Measurements from ENCODE around the gene INO80. TPM values are rescaled to one million over a fixed set of nuclear protein-coding genes. Genes with fewer than 3 reads are reported as not detected.

Gene INO80
- total RNA-seq, 6 donors from 2014 or later, result 22.8 to 92.2 (median 43.9) TPM

GRCh38 chr15:41017066-41017735, 98.9 kb downstream of the INO80 start:
- Histone ChIP-seq H3K27ac (peak overlapping the region; percentile 9 to 81 (median 74)), H3K9me3 (no peaks in the 10 kb centered on the region), H3K27me3 (no peaks in the 10 kb centered on the region), H3K4me3 (no peak overlapping the region), H3K36me3 (peaks cover 0 to 35% (median 6%) of the 10 kb centered on the region in 4 donors), H3K4me1 (peaks cover 51 to 82% (median 57%) of the 10 kb centered on the region in 4 donors)
- DNase-seq (no peak), ATAC-seq (ENCODE audit: low FRiP score in 2 of 2) (no peak)
- WGBS, 2 donors, result 12 to 23% methylated on average over 2 of the region's 2 CpGs
- TF ChIP-seq POLR2AphosphoS5 (IDR thresholded peaks at IDR 0.05) (peak in 1 of 2 donors; percentile 21), EP300 (IDR thresholded peaks at IDR 0.05) (no peak)

DNA sequence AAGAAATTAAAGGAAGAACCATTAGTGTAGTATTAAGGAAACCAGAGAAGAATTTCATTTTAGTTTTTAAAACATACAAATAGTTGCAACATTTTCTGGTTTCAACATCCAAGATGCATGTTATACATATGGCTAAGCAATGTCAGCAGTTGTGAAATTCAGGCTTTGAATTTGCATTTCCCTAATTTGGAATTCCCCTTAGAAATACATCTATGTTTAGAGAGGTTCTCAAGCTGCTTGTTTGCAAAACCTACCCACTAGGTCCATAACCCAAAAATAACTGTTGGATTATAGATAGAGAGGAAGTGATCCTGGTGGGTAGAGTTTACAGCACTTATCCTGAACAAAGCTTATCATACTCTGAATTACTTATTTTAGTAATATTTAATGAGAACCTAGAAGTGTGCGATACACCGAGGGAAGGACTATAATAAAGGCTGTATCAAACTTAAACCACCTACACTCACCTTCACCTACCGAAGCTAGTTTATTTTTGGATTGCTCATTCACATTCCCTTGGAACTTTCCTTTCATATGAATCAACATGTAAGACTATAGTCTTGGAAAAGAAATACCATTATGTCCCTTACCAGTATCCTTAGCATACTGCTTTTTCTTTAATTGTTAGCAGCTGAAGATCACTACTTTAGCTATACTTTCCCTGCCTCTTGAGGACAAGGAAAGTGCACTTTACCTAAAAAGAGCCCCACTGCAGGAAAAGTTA, 102.2 kb downstream of the INO80 start:
- ATAC-seq (ENCODE audit: low FRiP score in 2 of 2), result no peak
- H3K27ac ChIP-seq, result peak overlapping the region in 3 of 4 donors; percentile 28 to 55 (median 49)
- no peak overlapping the region for H3K4me3 ChIP-seq
- 38 to 39% methylated on average over 3 of the region's 3 CpGs for WGBS, 2 donors
- peaks cover 0 to 23% (median 0%) of the 10 kb centered on the region in 4 donors for H3K36me3 ChIP-seq
- peaks cover 49 to 61% (median 59%) of the 10 kb centered on the region in 4 donors for H3K4me1 ChIP-seq
- no peak for DNase-seq
- no peak for TF ChIP-seq EP300 (IDR thresholded peaks at IDR 0.05)
- no peak for TF ChIP-seq CTCF (IDR thresholded peaks at IDR 0.05)
- TF ChIP-seq POLR2A (IDR thresholded peaks at IDR 0.05), result no peak
- TF ChIP-seq POLR2AphosphoS5 (IDR thresholded peaks at IDR 0.05), result no peak
- H3K9me3 ChIP-seq, result no peaks in the 10 kb centered on the region
- H3K27me3 ChIP-seq, result no peaks in the 10 kb centered on the region

GRCh38 chr15:41011055-41011815, 104.8 kb downstream of the INO80 start:
- ATAC-seq (ENCODE audit: low FRiP score in 2 of 2) (no peak), DNase-seq (no peak)
- H3K9me3 ChIP-seq, result no peaks in the 10 kb centered on the region
- WGBS, 2 donors, result 60 to 63% methylated on average over 2 of the region's 2 CpGs
- no peak overlapping the region for H3K4me3 ChIP-seq
- H3K4me1 ChIP-seq, result peaks cover 25 to 37% (median 34%) of the 10 kb centered on the region in 4 donors
- TF ChIP-seq CTCF (IDR thresholded peaks at IDR 0.05) (no peak), POLR2AphosphoS5 (IDR thresholded peaks at IDR 0.05) (no peak), EP300 (IDR thresholded peaks at IDR 0.05) (no peak), POLR2A (IDR thresholded peaks at IDR 0.05) (no peak)
- peaks cover 0 to 31% (median 0%) of the 10 kb centered on the region in 4 donors for H3K36me3 ChIP-seq
- H3K27me3 ChIP-seq, result no peaks in the 10 kb centered on the region
- peak overlapping the region in 1 of 4 donors; percentile 16 for H3K27ac ChIP-seq

GRCh38 chr15:41010345-41010744, 105.7 kb downstream of the INO80 start:
- H3K4me1 ChIP-seq, result peaks cover 23 to 35% (median 31%) of the 10 kb centered on the region in 4 donors
- peaks cover 0 to 25% (median 0%) of the 10 kb centered on the region in 4 donors for H3K36me3 ChIP-seq
- DNase-seq (no peak), ATAC-seq (ENCODE audit: low FRiP score in 2 of 2) (no peak)
- H3K9me3 ChIP-seq, result no peaks in the 10 kb centered on the region
- H3K4me3 ChIP-seq, result no peak overlapping the region
- no peak overlapping the region for H3K27ac ChIP-seq
- no peak for TF ChIP-seq POLR2A (IDR thresholded peaks at IDR 0.05)
- TF ChIP-seq CTCF (IDR thresholded peaks at IDR 0.05), result no peak
- no peak for TF ChIP-seq EP300 (IDR thresholded peaks at IDR 0.05)
- no peak for TF ChIP-seq POLR2AphosphoS5 (IDR thresholded peaks at IDR 0.05)
- H3K27me3 ChIP-seq, result no peaks in the 10 kb centered on the region

GRCh38 chr15:41006479-41006878, 109.6 kb downstream of the INO80 start:
- Histone ChIP-seq H3K9me3 (no peaks in the 10 kb centered on the region), H3K36me3 (peaks cover 5 to 34% (median 10%) of the 10 kb centered on the region in 4 donors), H3K4me1 (peaks cover 6 to 14% (median 14%) of the 10 kb centered on the region in 4 donors), H3K27me3 (no peaks in the 10 kb centered on the region), H3K27ac (no peak overlapping the region), H3K4me3 (no peak overlapping the region)
- TF ChIP-seq EP300 (IDR thresholded peaks at IDR 0.05) (no peak), POLR2A (IDR thresholded peaks at IDR 0.05) (no peak), POLR2AphosphoS5 (IDR thresholded peaks at IDR 0.05) (no peak), CTCF (IDR thresholded peaks at IDR 0.05) (no peak)
- ATAC-seq (ENCODE audit: low FRiP score in 2 of 2) (no peak), DNase-seq (no peak)
- WGBS, 2 donors, result 81 to 90% methylated on average over 2 of the region's 2 CpGs

Measured in upper lobe of left lung (tissue), 6 donors.